GM23248 (cell line): Measurements from ENCODE around the gene KIF22. TPM values are rescaled to one million over a fixed set of nuclear protein-coding genes. Genes with fewer than 3 reads are reported as not detected.

ENCODE experiments used
- DNase-seq: peaks from one replicate; pipeline ENCODE4 v3.0.0-alpha.2; 2015
- H2AFZ ChIP-seq: fragments of 200-600 bp; sonication (generic); 2 replicates; pipeline ENCODE4 v1.6.1; 2016; ENCODE audit warnings: antibody characterized with exemption
- H3F3A ChIP-seq: fragments of 200-600 bp; sonication (generic); 2 replicates; pipeline ENCODE4 v1.6.1; 2016; ENCODE audit warnings: mild to moderate bottlenecking, antibody characterized with exemption, mixed run types; ENCODE audit not compliant: insufficient read depth
- H3K27ac ChIP-seq: fragments of 200-600 bp; sonication (generic); 2 replicates; pipeline ENCODE4 v1.5.1; 2016; ENCODE audit warnings: mild to moderate bottlenecking
- H3K27me3 ChIP-seq: fragments of 200-600 bp; sonication (generic); replicated peaks from 2 replicates; pipeline ENCODE4 v1.6.1; 2016; ENCODE audit warnings: mild to moderate bottlenecking; ENCODE audit not compliant: insufficient read depth
- H3K36me3 ChIP-seq: fragments of 200-600 bp; sonication (generic); 2 replicates; pipeline ENCODE4 v1.6.1; 2016; ENCODE audit warnings: low read depth, mild to moderate bottlenecking
- H3K4me1 ChIP-seq: fragments of 200-600 bp; sonication (generic); 2 replicates; pipeline ENCODE4 v1.6.1; 2016; ENCODE audit warnings: mild to moderate bottlenecking; ENCODE audit not compliant: insufficient read depth
- H3K4me2 ChIP-seq: fragments of 200-600 bp; sonication (generic); one replicate; pipeline ENCODE4 v1.6.1; 2016; ENCODE audit warnings: mild to moderate bottlenecking; ENCODE audit not compliant: unreplicated experiment
- H3K4me3 ChIP-seq: fragments of 200-600 bp; sonication (generic); 2 replicates; pipeline ENCODE4 v1.5.1; 2016; ENCODE audit warnings: mild to moderate bottlenecking
- H3K79me2 ChIP-seq: fragments of 200-600 bp; sonication (generic); 2 replicates; pipeline ENCODE4 v1.6.1; 2016; ENCODE audit warnings: mild to moderate bottlenecking; ENCODE audit not compliant: insufficient read depth
- H3K9ac ChIP-seq: fragments of 200-600 bp; sonication (generic); 2 replicates; pipeline ENCODE4 v1.6.1; 2016; ENCODE audit warnings: mild to moderate bottlenecking
- H3K9me2 ChIP-seq: fragments of 200-600 bp; sonication (generic); 2 replicates; pipeline ENCODE4 v1.6.1; 2016; ENCODE audit warnings: mixed run types, mild to moderate bottlenecking, moderate library complexity; ENCODE audit not compliant: insufficient read depth
- H3K9me3 ChIP-seq: fragments of 200-600 bp; sonication (generic); one replicate; pipeline ENCODE4 v1.6.1; 2017; ENCODE audit warnings: low read depth
- H4K20me1 ChIP-seq: fragments of 200-600 bp; sonication (generic); 2 replicates; pipeline ENCODE4 v1.6.0; 2016; ENCODE audit not compliant: insufficient read depth
- EZH2 ChIP-seq: fragments of 200-600 bp; sonication (generic); IDR thresholded peaks from 2 replicates; pipeline ENCODE4 v1.6.1; 2018; ENCODE audit warnings: antibody characterized with exemption, mild to moderate bottlenecking; ENCODE audit not compliant: insufficient read depth, poor library complexity, severe bottlenecking
- EZH2phosphoT487 ChIP-seq: fragments of 200-600 bp; sonication (generic); IDR thresholded peaks from 2 replicates; pipeline ENCODE4 v1.6.1; 2018; ENCODE audit warnings: antibody characterized with exemption, moderate library complexity, mild to moderate bottlenecking, low read depth; ENCODE audit not compliant: insufficient read depth
- WGBS, 2 experiments: methylation state at CpG; one replicate each; pipeline ENCODE4 v1.1.6; 2015 to 2017; ENCODE audit warnings: low lambda C conversion rate in 2 of 2, low coverage in 1 of 2; ENCODE audit errors: missing lambda C conversion rate in 2 of 2; 5-methylcytosine and 5-hydroxymethylcytosine counted together
- in situ Hi-C: fragments of 300-500 bp; cut with MboI; formaldehyde crosslinking; loops from 2 replicates; pipeline ENCODE4 v1.15.0; 2020
- polyA plus RNA-seq: library from polyadenylated mRNA; unstranded; fragments of >200 nt; fragmentation: Nextera tagmentation; extraction: Ambion mirVana; gene quantifications from 2 replicates; pipeline ENCODE4 v1.2.1, GENCODE V29; 2016
- total RNA-seq: library from RNA; depleted of rRNA; stranded (reverse); fragments of >200 nt; shearing (Covaris generic); gene quantifications from 2 replicates; pipeline ENCODE4 v1.2.3, GENCODE V29; 2014

KIF22 gene
- total and polyA plus RNA-seq, 2 experiments from 2014 or later, result 28.7 to 39.5 TPM

DNA sequence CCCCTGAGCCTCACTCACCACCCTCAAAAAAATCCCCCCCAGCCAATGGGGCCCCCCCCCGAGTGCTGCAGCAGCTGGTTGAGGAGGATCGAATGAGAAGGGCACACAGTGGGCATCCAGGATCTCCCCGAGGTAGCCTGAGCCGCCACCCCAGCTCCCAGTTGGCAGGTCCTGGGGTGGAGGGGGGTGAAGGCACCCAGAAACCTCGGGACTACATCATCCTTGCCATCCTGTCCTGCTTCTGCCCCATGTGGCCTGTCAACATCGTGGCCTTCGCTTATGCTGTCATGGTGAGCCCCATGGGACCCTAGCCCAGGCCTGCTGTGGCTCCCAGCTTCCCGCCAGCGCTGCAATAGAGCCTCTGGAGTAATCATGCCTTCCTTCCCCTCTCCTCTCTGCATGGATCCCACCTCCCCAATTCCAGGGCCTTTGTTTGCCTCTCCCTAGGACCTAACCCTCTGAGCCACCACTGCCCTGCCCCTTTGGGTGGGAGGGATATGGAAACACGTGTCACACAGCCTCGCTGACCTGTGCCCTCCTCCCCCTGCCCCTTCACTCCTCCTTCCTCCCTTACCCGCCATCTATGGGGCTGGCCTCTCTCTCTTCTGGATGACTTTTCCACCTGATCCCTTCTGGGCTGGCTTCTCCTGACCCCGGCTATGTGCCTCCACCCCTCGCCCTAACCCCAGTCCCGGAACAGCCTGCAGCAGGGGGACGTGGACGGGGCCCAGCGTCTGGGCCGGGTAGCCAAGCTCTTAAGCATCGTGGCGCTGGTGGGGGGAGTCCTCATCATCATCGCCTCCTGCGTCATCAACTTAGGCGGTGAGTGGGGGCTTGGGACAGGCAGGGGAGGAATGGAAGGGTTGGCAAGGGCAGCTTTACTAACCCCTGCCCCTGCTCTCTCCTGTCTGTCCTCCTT, 23.4 kb downstream of the KIF22 start:
- H3K79me2 ChIP-seq, result peaks cover 35% of the 10 kb centered on the region
- DNase-seq, result no peak
- H3K9me3 ChIP-seq, result no peaks in the 10 kb centered on the region
- H3K4me2 ChIP-seq, result no peak overlapping the region
- TF ChIP-seq EZH2 (no peak), EZH2phosphoT487 (no peak)
- no peak overlapping the region for H2AFZ ChIP-seq
- no peaks in the 10 kb centered on the region for H3K36me3 ChIP-seq
- 85 to 92% methylated on average over 22 to 24 of the region's 24 CpGs for WGBS, 2 experiments
- H3K9me2 ChIP-seq, result no peaks in the 10 kb centered on the region
- H3K27me3 ChIP-seq, result no peaks in the 10 kb centered on the region
- in situ Hi-C loops, result loop anchor here (10.0 kb wide), 1 partner anchor 201 kb away; the partner anchor contains the start of gene DOC2A
- no peaks in the 10 kb centered on the region for H4K20me1 ChIP-seq
- peaks cover 29% of the 10 kb centered on the region; the same call in 1 of the 2 replicates for H3K4me1 ChIP-seq
- peaks cover 12% of the 10 kb centered on the region; the same call in 1 of the 2 replicates for H3F3A ChIP-seq
- no peak overlapping the region for H3K4me3 ChIP-seq
- H3K27ac ChIP-seq, result no peak overlapping the region
- no peak overlapping the region for H3K9ac ChIP-seq

DNA sequence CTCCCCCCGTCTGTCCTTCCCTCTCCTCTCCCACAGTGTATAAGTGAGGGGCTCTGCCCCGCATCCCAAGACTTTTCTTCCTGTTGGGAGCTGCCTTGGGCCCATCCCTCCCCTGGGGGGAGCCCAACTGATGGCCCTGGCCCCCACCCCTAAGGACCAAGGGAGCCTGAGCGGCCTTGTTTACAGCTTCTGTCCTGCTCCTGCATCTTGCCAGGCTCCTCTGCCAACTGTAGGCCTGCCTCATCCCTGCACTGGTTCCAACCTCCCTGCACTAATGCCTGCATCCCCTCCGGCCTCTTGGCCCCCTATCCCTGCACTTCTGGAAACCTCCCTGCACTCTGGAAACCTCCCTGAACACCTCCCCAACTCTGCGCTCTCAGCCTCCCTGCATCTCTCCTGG, 24.0 kb downstream of the KIF22 start:
- Histone ChIP-seq H3K27me3 (no peaks in the 10 kb centered on the region), H2AFZ (peak overlapping the region; percentile 80; the same call in 1 of the 2 replicates), H3K9ac (no peak overlapping the region), H3K4me1 (peaks cover 28% of the 10 kb centered on the region; the same call in 1 of the 2 replicates), H3K36me3 (no peaks in the 10 kb centered on the region), H3K9me3 (no peaks in the 10 kb centered on the region), H3K4me2 (peak overlapping the region; percentile 88), H3K79me2 (peaks cover 35% of the 10 kb centered on the region), H3K4me3 (no peak overlapping the region), H3F3A (peaks cover 13% of the 10 kb centered on the region; the same call in 1 of the 2 replicates), H3K9me2 (no peaks in the 10 kb centered on the region), H4K20me1 (no peaks in the 10 kb centered on the region), H3K27ac (no peak overlapping the region)
- WGBS, 2 experiments, result 73 to 83% methylated on average over 5 of the region's 5 CpGs
- DNase-seq, result no peak
- in situ Hi-C loops, result loop anchor here (10.0 kb wide), 1 partner anchor 200 kb away; the partner anchor contains the start of gene DOC2A
- TF ChIP-seq EZH2 (no peak), EZH2phosphoT487 (no peak)

DNA sequence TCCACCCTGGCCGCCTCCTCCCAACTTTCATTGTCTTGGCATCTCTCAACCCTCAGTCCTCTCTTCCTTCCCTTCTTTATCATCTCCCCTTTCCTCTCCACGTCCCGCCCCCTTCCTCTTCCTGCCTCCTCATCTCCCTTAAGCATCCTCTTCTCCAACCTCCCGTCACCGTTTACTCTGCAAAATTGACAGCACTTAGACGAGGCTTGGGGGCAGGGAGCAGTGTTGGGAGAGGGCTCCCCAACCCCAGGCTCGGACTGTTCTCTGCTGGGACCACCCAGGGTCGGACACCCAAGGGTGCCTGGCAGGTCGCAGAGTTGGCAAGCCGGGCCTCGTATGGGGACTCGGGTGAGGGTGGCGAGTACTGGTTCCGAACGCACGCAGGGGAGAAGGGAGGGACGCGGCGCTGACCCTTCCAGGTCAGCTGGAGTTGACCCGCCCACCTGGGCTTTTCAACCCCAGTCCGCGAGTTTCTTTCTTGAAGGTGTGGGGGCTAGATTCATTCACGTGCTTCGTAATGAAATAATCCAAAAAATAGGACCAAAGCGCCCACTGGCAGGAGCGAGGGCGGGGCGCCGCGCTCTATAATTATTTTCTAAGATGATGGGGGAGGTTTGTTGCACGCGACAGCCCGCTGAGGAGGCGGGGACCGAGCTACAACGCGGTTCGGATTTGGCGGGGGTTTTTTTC, 24.6 kb downstream of the KIF22 start:
- in situ Hi-C loops, result loop anchor here (10.0 kb wide), 1 partner anchor 200 kb away; the partner anchor contains the start of gene DOC2A
- no peaks in the 10 kb centered on the region for H3K27me3 ChIP-seq
- DNase-seq, result peak; percentile 42
- no peaks in the 10 kb centered on the region for H4K20me1 ChIP-seq
- H3K27ac ChIP-seq, result peak overlapping the region; percentile 70
- H3K4me1 ChIP-seq, result peaks cover 24% of the 10 kb centered on the region; the same call in 1 of the 2 replicates
- H3K36me3 ChIP-seq, result no peaks in the 10 kb centered on the region
- H3F3A ChIP-seq, result peaks cover 14% of the 10 kb centered on the region; the same call in 1 of the 2 replicates
- peak overlapping the region; percentile 79 for H3K9ac ChIP-seq
- no peak for TF ChIP-seq EZH2phosphoT487
- TF ChIP-seq EZH2, result no peak
- H3K4me2 ChIP-seq, result peak overlapping the region; percentile 88
- no peaks in the 10 kb centered on the region for H3K9me3 ChIP-seq
- H3K4me3 ChIP-seq, result peak overlapping the region; percentile 85
- no peaks in the 10 kb centered on the region for H3K9me2 ChIP-seq
- peak overlapping the region; percentile 80 for H2AFZ ChIP-seq
- peaks cover 35% of the 10 kb centered on the region for H3K79me2 ChIP-seq
- WGBS, 2 experiments, result 2 to 3% methylated on average over 28 to 39 of the region's 39 CpGs
